Stomach (tissue), 9 donors: ENCODE results near the gene PERCC1. TPM values are rescaled to one million over a fixed set of nuclear protein-coding genes. Genes with fewer than 3 reads are reported as not detected.

Experiments
- DNase-seq, 2 donors: peaks; one replicate each; pipeline versions ENCODE4 v3.0.0 to v3.0.0-alpha.2; 2013 to 2019
- H3K27ac ChIP-seq, 5 donors: fragments of 200-600 bp in 4 of 5; sonication (generic) in 4 of 5; one replicate each; pipeline ENCODE4 v1.5.1; 2013 to 2019; ENCODE audit warnings: mild to moderate bottlenecking in 1 of 5, moderate library complexity in 1 of 5
- H3K27me3 ChIP-seq, 3 donors: fragments of 200-600 bp; sonication (generic); one replicate each; pipeline ENCODE4 v1.5.1; 2017 to 2019; ENCODE audit warnings: mixed run types in 1 of 3
- H3K36me3 ChIP-seq, 4 donors: fragments of 200-600 bp; sonication (generic); 1 replicate in 3 of 4; 2 replicates in 1 of 4; pipeline ENCODE4 v1.5.1; 2016 to 2019
- H3K4me1 ChIP-seq, 4 donors: fragments of 200-600 bp; sonication (generic); one replicate each; pipeline ENCODE4 v1.5.1; 2016 to 2019
- H3K4me3 ChIP-seq, 4 donors: fragments of 200-600 bp; sonication (generic) in 3 of 4; one replicate each; pipeline ENCODE4 v1.5.1; 2016 to 2019; ENCODE audit warnings: mild to moderate bottlenecking in 1 of 4
- H3K9me3 ChIP-seq, 4 donors: fragments of 200-600 bp; sonication (generic); one replicate each; pipeline ENCODE4 v1.5.1; 2016 to 2019
- CTCF ChIP-seq, 7 experiments: fragments of 450-650 bp in 4 of 7; fragments of 200-600 bp in 3 of 7; sonication (generic) in 3 of 7; IDR thresholded peaks; one replicate each; pipeline ENCODE4 v1.5.1; 2016 to 2019; ENCODE audit warnings: antibody characterized with exemption in 7 of 7, control low read depth in 2 of 7, mild to moderate bottlenecking in 1 of 7
- EP300 ChIP-seq: sonication (generic); formaldehyde crosslinking; IDR thresholded peaks from one replicate; pipeline ENCODE4 v1.6.1; 2017; ENCODE audit warnings: antibody characterized with exemption
- POLR2A ChIP-seq, 4 donors: fragments of 450-650 bp; IDR thresholded peaks; one replicate each; pipeline ENCODE4 v1.6.1; 2016; ENCODE audit warnings: antibody characterized with exemption in 4 of 4, control low read depth in 2 of 4, mild to moderate bottlenecking in 1 of 4, moderate library complexity in 1 of 4
- POLR2AphosphoS5 ChIP-seq, 3 donors: sonication (generic); formaldehyde crosslinking; IDR thresholded peaks; one replicate each; pipeline ENCODE4 v1.6.1; 2016; ENCODE audit warnings: antibody characterized with exemption in 3 of 3
- WGBS, 5 donors: extraction: QIAGEN DNeasy Blood & Tissue Kit in 3 of 5; methylation state at CpG; one replicate each; pipeline versions ENCODE4 v1.1.5 to v1.1.7; 2013 to 2018; 5-methylcytosine and 5-hydroxymethylcytosine counted together
- intact Hi-C: fragments of 100-400 bp; cut with DNase I; formaldehyde crosslinking; loops from one replicate; pipeline ENCODE4 v1.15.1; 2023; ENCODE audit warnings: low total_unique reads
- polyA plus RNA-seq, 3 donors: library from polyadenylated mRNA; stranded (reverse); fragments of 200-250 nt; gene quantifications; one replicate each; pipeline ENCODE4 v1.2.3, GENCODE V29; 2013
- total RNA-seq, 5 donors: library from RNA; depleted of rRNA; stranded (reverse); fragments of >200 nt; gene quantifications; one replicate each; pipeline versions ENCODE4 v1.1.0 to v1.2.3, GENCODE V29; 2014 to 2016
- donor health status: healthy with polysubstance abuse.
- donor health status: Bipolar disorder and iron deficiency.
- donor health status: healthy.

The PERCC1 gene
- total and polyA plus RNA-seq, 8 donors: 2.0 to 21.4 (median 3.3) TPM; not detected in 5

- no peak overlapping the region for H3K27ac ChIP-seq
- peaks cover 12 to 56% (median 47%) of the 10 kb centered on the region in 4 donors for H3K36me3 ChIP-seq
- intact Hi-C loops: no loop called here
- H3K9me3 ChIP-seq: no peaks in the 10 kb centered on the region
- no peak for DNase-seq
- TF ChIP-seq POLR2A (IDR thresholded peaks at IDR 0.05) (no peak), EP300 (no peak), CTCF (IDR thresholded peaks at IDR 0.05) (no peak), POLR2AphosphoS5 (IDR thresholded peaks at IDR 0.05) (no peak)
- WGBS, 5 donors: 87 to 95% (median 92%) methylated on average over 28 to 33 of the region's 33 CpGs
- no peak overlapping the region for H3K4me3 ChIP-seq
- peaks cover 0 to 16% (median 6%) of the 10 kb centered on the region in 4 donors for H3K4me1 ChIP-seq
- H3K27me3 ChIP-seq: no peaks in the 10 kb centered on the region
Observed at GRCh38 chr16:1464894-1465566, 34.2 kb downstream of the PERCC1 start.

GRCh38 chr16:1465567-1465915 lies 34.7 kb downstream of the PERCC1 start:
- peaks cover 12 to 51% (median 41%) of the 10 kb centered on the region in 4 donors for H3K36me3 ChIP-seq
- no peak overlapping the region for H3K4me3 ChIP-seq
- peaks cover 0 to 21% (median 6%) of the 10 kb centered on the region in 4 donors for H3K4me1 ChIP-seq
- H3K27ac ChIP-seq: no peak overlapping the region
- intact Hi-C loops: no loop called here
- no peaks in the 10 kb centered on the region for H3K9me3 ChIP-seq
- H3K27me3 ChIP-seq: no peaks in the 10 kb centered on the region
- 89 to 95% (median 93%) methylated on average over 7 to 13 of the region's 13 CpGs for WGBS, 5 donors
- no peak for TF ChIP-seq CTCF (IDR thresholded peaks at IDR 0.05)
- TF ChIP-seq EP300: no peak
- no peak for TF ChIP-seq POLR2AphosphoS5 (IDR thresholded peaks at IDR 0.05)
- TF ChIP-seq POLR2A (IDR thresholded peaks at IDR 0.05): no peak
- no peak for DNase-seq

- intact Hi-C loops: no loop called here
- Histone ChIP-seq H3K36me3 (peaks cover 7 to 46% (median 36%) of the 10 kb centered on the region in 4 donors), H3K9me3 (no peaks in the 10 kb centered on the region), H3K27ac (no peak overlapping the region), H3K4me3 (no peak overlapping the region), H3K4me1 (peaks cover 0 to 27% (median 7%) of the 10 kb centered on the region in 4 donors), H3K27me3 (no peaks in the 10 kb centered on the region)
- TF ChIP-seq POLR2A (IDR thresholded peaks at IDR 0.05) (no peak), CTCF (IDR thresholded peaks at IDR 0.05) (no peak)
- 85 to 94% (median 91%) methylated on average over 22 to 24 of the region's 24 CpGs for WGBS, 5 donors
- no peak for DNase-seq
Observed at GRCh38 chr16:1466054-1466453, 35.2 kb downstream of the PERCC1 start.

GRCh38 chr16:1466968-1467521 lies 36.2 kb downstream of the PERCC1 start:
- no peak for DNase-seq
- WGBS, 5 donors: 66 to 85% (median 80%) methylated on average over 8 to 14 of the region's 14 CpGs
- peaks cover 0 to 36% (median 16%) of the 10 kb centered on the region in 4 donors for H3K4me1 ChIP-seq

More at GRCh38 chr16:1466968-1467521, 36.2 kb downstream of the PERCC1 start:
- H3K36me3 ChIP-seq: peaks cover 0 to 36% (median 26%) of the 10 kb centered on the region in 4 donors
- no peaks in the 10 kb centered on the region for H3K27me3 ChIP-seq
- H3K9me3 ChIP-seq: no peaks in the 10 kb centered on the region
- TF ChIP-seq CTCF (IDR thresholded peaks at IDR 0.05): no peak
- no peak for TF ChIP-seq POLR2AphosphoS5 (IDR thresholded peaks at IDR 0.05)
- TF ChIP-seq EP300: no peak
- intact Hi-C loops: no loop called here
- H3K4me3 ChIP-seq: no peak overlapping the region
- no peak overlapping the region for H3K27ac ChIP-seq
